Vagina (tissue), 2 donors: ENCODE measurements around the gene POLN. TPM values are rescaled to one million over a fixed set of nuclear protein-coding genes. Genes with fewer than 3 reads are reported as not detected.

Source experiments
- DNase-seq, 2 donors: peaks; one replicate each; pipeline ENCODE4 v3.0.0-alpha.2; 2017; ENCODE audit errors: extremely low spot score in 2 of 2
- H3K27ac ChIP-seq: fragments of 200-600 bp; sonication (generic); one replicate; pipeline ENCODE4 v1.5.1; 2019
- H3K27me3 ChIP-seq: fragments of 200-600 bp; sonication (generic); one replicate; pipeline ENCODE4 v1.5.1; 2019
- H3K36me3 ChIP-seq, 2 donors: fragments of 200-600 bp; sonication (generic); one replicate each; pipeline ENCODE4 v1.5.1; 2017 to 2019
- H3K4me1 ChIP-seq: fragments of 200-600 bp; sonication (generic); one replicate; pipeline ENCODE4 v1.5.1; 2019
- H3K4me3 ChIP-seq, 2 donors: fragments of 200-600 bp; sonication (generic); 1 replicate in 1 of 2; 2 replicates in 1 of 2; pipeline ENCODE4 v1.5.1; 2016 to 2019
- H3K9me3 ChIP-seq: fragments of 200-600 bp; sonication (generic); one replicate; pipeline ENCODE4 v1.5.1; 2019
- CTCF ChIP-seq, 3 experiments: fragments of 450-650 bp in 2 of 3; fragments of 200-600 bp in 1 of 3; sonication (generic) in 1 of 3; IDR thresholded peaks; one replicate each; pipeline ENCODE4 v1.5.1; 2017 to 2019; ENCODE audit warnings: antibody characterized with exemption in 3 of 3, mild to moderate bottlenecking in 2 of 3, moderate library complexity in 2 of 3
- POLR2A ChIP-seq, 2 donors: fragments of 450-650 bp; IDR thresholded peaks; one replicate each; pipeline ENCODE4 v1.6.1; 2017; ENCODE audit warnings: antibody characterized with exemption in 2 of 2, mild to moderate bottlenecking in 2 of 2, moderate library complexity in 2 of 2
- POLR2AphosphoS5 ChIP-seq, 2 donors: sonication (generic); formaldehyde crosslinking; IDR thresholded peaks; one replicate each; pipeline ENCODE4 v1.9.0; 2017; ENCODE audit warnings: antibody characterized with exemption in 2 of 2, mild to moderate bottlenecking in 2 of 2, low read depth in 1 of 2; ENCODE audit not compliant: insufficient read depth in 1 of 2
- intact Hi-C: fragments of 100-400 bp; cut with DNase I; formaldehyde crosslinking; loops from one replicate; pipeline ENCODE4 v1.15.1; 2023
- total RNA-seq: library from RNA; depleted of rRNA; stranded (reverse); fragments of >200 nt; gene quantifications from one replicate; pipeline ENCODE4 v1.2.3, GENCODE V29; 2016

POLN gene
- total RNA-seq, 1 donor from 2014 or later, result 3.9 TPM

GRCh38 chr4:2272828-2273120, 30.9 kb upstream of the POLN start:
- intact Hi-C loops, result no loop called here
- H3K4me3 ChIP-seq, result no peak overlapping the region
- H3K36me3 ChIP-seq, result no peaks in the 10 kb centered on the region
- H3K27me3 ChIP-seq, result no peaks in the 10 kb centered on the region
- TF ChIP-seq CTCF (IDR thresholded peaks at IDR 0.05), result no peak
- no peak for TF ChIP-seq POLR2A (IDR thresholded peaks at IDR 0.05)
- TF ChIP-seq POLR2AphosphoS5 (IDR thresholded peaks at IDR 0.05; ENCODE audit: insufficient read depth in 1 of 2, low read depth in 1 of 2), result no peak
- no peaks in the 10 kb centered on the region for H3K4me1 ChIP-seq
- no peak for DNase-seq
- no peaks in the 10 kb centered on the region for H3K9me3 ChIP-seq
- no peak overlapping the region for H3K27ac ChIP-seq

GRCh38 chr4:2272026-2272827, 30.3 kb upstream of the POLN start:
- TF ChIP-seq CTCF (IDR thresholded peaks at IDR 0.05), result no peak
- intact Hi-C loops, result no loop called here
- H3K27ac ChIP-seq, result no peak overlapping the region
- H3K27me3 ChIP-seq, result no peaks in the 10 kb centered on the region
- H3K4me1 ChIP-seq, result no peaks in the 10 kb centered on the region
- no peak overlapping the region for H3K4me3 ChIP-seq
- H3K36me3 ChIP-seq, result no peaks in the 10 kb centered on the region
- no peak for DNase-seq
- no peaks in the 10 kb centered on the region for H3K9me3 ChIP-seq

GRCh38 chr4:2271279-2272025, 29.5 kb upstream of the POLN start:
- DNase-seq, result no peak
- Histone ChIP-seq H3K27ac (no peak overlapping the region), H3K4me3 (no peak overlapping the region), H3K36me3 (no peaks in the 10 kb centered on the region), H3K4me1 (no peaks in the 10 kb centered on the region), H3K27me3 (no peaks in the 10 kb centered on the region), H3K9me3 (no peaks in the 10 kb centered on the region)
- TF ChIP-seq POLR2A (IDR thresholded peaks at IDR 0.05) (no peak), CTCF (IDR thresholded peaks at IDR 0.05) (no peak), POLR2AphosphoS5 (IDR thresholded peaks at IDR 0.05; ENCODE audit: insufficient read depth in 1 of 2, low read depth in 1 of 2) (no peak)
- intact Hi-C loops, result no loop called here

GRCh38 chr4:2270341-2271165, 28.6 kb upstream of the POLN start:
- Histone ChIP-seq H3K27me3 (no peaks in the 10 kb centered on the region), H3K4me3 (no peak overlapping the region), H3K9me3 (no peaks in the 10 kb centered on the region), H3K27ac (no peak overlapping the region), H3K4me1 (peaks cover 7% of the 10 kb centered on the region), H3K36me3 (no peaks in the 10 kb centered on the region)
- intact Hi-C loops, result no loop called here
- no peak for DNase-seq
- no peak for TF ChIP-seq POLR2AphosphoS5 (IDR thresholded peaks at IDR 0.05; ENCODE audit: insufficient read depth in 1 of 2, low read depth in 1 of 2)
- TF ChIP-seq POLR2A (IDR thresholded peaks at IDR 0.05), result no peak
- no peak for TF ChIP-seq CTCF (IDR thresholded peaks at IDR 0.05)
